Measurements from ENCODE around the gene CBFA2T2. TPM values are rescaled to one million over a fixed set of nuclear protein-coding genes. Genes with fewer than 3 reads are reported as not detected.

The CBFA2T2 gene
- total and polyA plus RNA-seq, 2 of the 4 experiments (the other 2 are of a cell fraction), result 3.8 to 6.2 TPM

- CTCF ChIA-PET, result interaction anchor here (0.6 to 0.7 kb wide), 2 partner anchors 49 to 91 kb away, joined by 3 to 6 read pairs; no protein-coding TSS in a partner anchor
- H3K4me3 ChIP-seq (ENCODE audit: insufficient read depth, low read depth, low read length), result no peak overlapping the region
- no CpG with 5 or more reads among the region's 6 CpGs for WGBS, 2 experiments (ENCODE audit: extremely low coverage in 2 of 2, insufficient read length in 1 of 2)
These were observed 13.7 kb downstream of the CBFA2T2 start for GRCh38 chr20:33503564-33503963.

More at GRCh38 chr20:33503564-33503963, 13.7 kb downstream of the CBFA2T2 start:
- H2AFZ ChIP-seq (replicated peaks; ENCODE audit: low read length, poor library complexity), result no peak overlapping the region
- DNase-seq, result no peak
- no peak overlapping the region for H3K56ac ChIP-seq (ENCODE audit: extremely low read depth, insufficient read depth, low read length)
- POLR2A ChIA-PET (ENCODE audit: unreplicated experiment), result interaction anchor here (0.7 kb wide), 1 partner anchor 131 kb away, joined by 5 read pairs; no protein-coding TSS in a partner anchor
- H3K18ac ChIP-seq (ENCODE audit: low read depth, low read length), result no peak overlapping the region
- no peak overlapping the region for H4K91ac ChIP-seq (ENCODE audit: insufficient read depth, low read depth, low read length)
- no peak overlapping the region for H2AK9ac ChIP-seq (replicated peaks; ENCODE audit: low read depth, low read length, poor library complexity)
- H3K23ac ChIP-seq (ENCODE audit: low read depth, low read length), result no peak overlapping the region
- H2BK20ac ChIP-seq (ENCODE audit: low read depth, low read length), result no peak overlapping the region
- no TSS peak for BruUV-seq (replicated peaks)
- no peak overlapping the region for H3K4ac ChIP-seq (ENCODE audit: low read depth, low read length)
- no peak overlapping the region for H2BK120ac ChIP-seq (ENCODE audit: low read depth, low read length)
- no peak overlapping the region for H2BK5ac ChIP-seq (ENCODE audit: low read depth, low read length, poor library complexity, severe bottlenecking)
- in situ Hi-C loops (cut with MboI; ENCODE audit: low sequenced_read_pairs) (no loop called here), dilution Hi-C loops (cut with HindIII; ENCODE audit: low sequenced_read_pairs, unreplicated experiment) (no loop called here), intact Hi-C loops (cut with micrococcal nuclease) (no loop called here)
- no peak overlapping the region for H4K5ac ChIP-seq (ENCODE audit: low read depth, low read length)
- no peak overlapping the region for H2AK5ac ChIP-seq (ENCODE audit: low read depth, low read length)
- no peak overlapping the region for H4K8ac ChIP-seq (ENCODE audit: low read depth in 2 of 2, low read length in 2 of 2)
- H3K9me3 ChIP-seq (ENCODE audit: control insufficient read depth, insufficient read depth, low read length), result no peaks in the 10 kb centered on the region
- H3K9me1 ChIP-seq (ENCODE audit: insufficient read depth, low read length), result 0 out of 2 replicates have a peak, but pooled peaks cover 2% of the 10 kb centered on the region
- no peak for ATAC-seq (ENCODE audit: low read depth)
- H2BK15ac ChIP-seq (ENCODE audit: low read depth, low read length), result no peak overlapping the region
- TF ChIP-seq MXI1 (IDR thresholded peaks at IDR 0.05; ENCODE audit: borderline replicate concordance, low read depth, low read length), result no peak
- TF ChIP-seq CHD1 (IDR thresholded peaks at IDR 0.05; ENCODE audit: low read depth, low read length), result no peak
- TF ChIP-seq RCOR1 (IDR thresholded peaks at IDR 0.05; ENCODE audit: insufficient replicate concordance, low read length), result no peak
- TF ChIP-seq POLR2A (IDR thresholded peaks at IDR 0.05; ENCODE audit: low read depth, low read length), result no peak
- TF ChIP-seq, protein P1, sequence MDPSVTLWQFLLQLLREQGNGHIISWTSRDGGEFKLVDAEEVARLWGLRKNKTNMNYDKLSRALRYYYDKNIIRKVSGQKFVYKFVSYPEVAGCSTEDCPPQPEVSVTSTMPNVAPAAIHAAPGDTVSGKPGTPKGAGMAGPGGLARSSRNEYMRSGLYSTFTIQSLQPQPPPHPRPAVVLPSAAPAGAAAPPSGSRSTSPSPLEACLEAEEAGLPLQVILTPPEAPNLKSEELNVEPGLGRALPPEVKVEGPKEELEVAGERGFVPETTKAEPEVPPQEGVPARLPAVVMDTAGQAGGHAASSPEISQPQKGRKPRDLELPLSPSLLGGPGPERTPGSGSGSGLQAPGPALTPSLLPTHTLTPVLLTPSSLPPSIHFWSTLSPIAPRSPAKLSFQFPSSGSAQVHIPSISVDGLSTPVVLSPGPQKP (IDR thresholded peaks at IDR 0.05; ENCODE audit: borderline replicate concordance, low read depth, low read length), result no peak
- TF ChIP-seq, protein P2, sequence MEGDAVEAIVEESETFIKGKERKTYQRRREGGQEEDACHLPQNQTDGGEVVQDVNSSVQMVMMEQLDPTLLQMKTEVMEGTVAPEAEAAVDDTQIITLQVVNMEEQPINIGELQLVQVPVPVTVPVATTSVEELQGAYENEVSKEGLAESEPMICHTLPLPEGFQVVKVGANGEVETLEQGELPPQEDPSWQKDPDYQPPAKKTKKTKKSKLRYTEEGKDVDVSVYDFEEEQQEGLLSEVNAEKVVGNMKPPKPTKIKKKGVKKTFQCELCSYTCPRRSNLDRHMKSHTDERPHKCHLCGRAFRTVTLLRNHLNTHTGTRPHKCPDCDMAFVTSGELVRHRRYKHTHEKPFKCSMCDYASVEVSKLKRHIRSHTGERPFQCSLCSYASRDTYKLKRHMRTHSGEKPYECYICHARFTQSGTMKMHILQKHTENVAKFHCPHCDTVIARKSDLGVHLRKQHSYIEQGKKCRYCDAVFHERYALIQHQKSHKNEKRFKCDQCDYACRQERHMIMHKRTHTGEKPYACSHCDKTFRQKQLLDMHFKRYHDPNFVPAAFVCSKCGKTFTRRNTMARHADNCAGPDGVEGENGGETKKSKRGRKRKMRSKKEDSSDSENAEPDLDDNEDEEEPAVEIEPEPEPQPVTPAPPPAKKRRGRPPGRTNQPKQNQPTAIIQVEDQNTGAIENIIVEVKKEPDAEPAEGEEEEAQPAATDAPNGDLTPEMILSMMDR (conservative IDR thresholded peaks at IDR 0.05; ENCODE audit: low read depth, low read length), result no peak
- no peak for TF ChIP-seq RAD21 (IDR thresholded peaks at IDR 0.05; ENCODE audit: low read length)
- no peak for TF ChIP-seq BHLHE40 (IDR thresholded peaks at IDR 0.05; ENCODE audit: low read depth, low read length)
- TF ChIP-seq, protein P3, sequence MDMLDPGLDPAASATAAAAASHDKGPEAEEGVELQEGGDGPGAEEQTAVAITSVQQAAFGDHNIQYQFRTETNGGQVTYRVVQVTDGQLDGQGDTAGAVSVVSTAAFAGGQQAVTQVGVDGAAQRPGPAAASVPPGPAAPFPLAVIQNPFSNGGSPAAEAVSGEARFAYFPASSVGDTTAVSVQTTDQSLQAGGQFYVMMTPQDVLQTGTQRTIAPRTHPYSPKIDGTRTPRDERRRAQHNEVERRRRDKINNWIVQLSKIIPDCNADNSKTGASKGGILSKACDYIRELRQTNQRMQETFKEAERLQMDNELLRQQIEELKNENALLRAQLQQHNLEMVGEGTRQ (IDR thresholded peaks at IDR 0.05; ENCODE audit: low read depth, low read length), result no peak
- TF ChIP-seq MAZ (IDR thresholded peaks at IDR 0.05; ENCODE audit: borderline replicate concordance, low read depth, low read length), result no peak
- TF ChIP-seq NFE2L2 (IDR thresholded peaks at IDR 0.05; ENCODE audit: low read depth, low read length), result no peak
- no peak for TF ChIP-seq SMC3 (IDR thresholded peaks at IDR 0.05; ENCODE audit: low read depth, low read length)
- no peak for TF ChIP-seq CEBPB (IDR thresholded peaks at IDR 0.05; ENCODE audit: low read depth, low read length)
- no peaks in the 10 kb centered on the region for H3K27me3 ChIP-seq (ENCODE audit: control insufficient read depth, insufficient read depth, low read length)
- 0 out of 2 replicates have a peak, but pooled peaks cover 1% of the 10 kb centered on the region for H3K36me3 ChIP-seq (ENCODE audit: control insufficient read depth, insufficient read depth, low read length)
- H3K14ac ChIP-seq (replicated peaks; ENCODE audit: low read depth, low read length), result no peak overlapping the region
- H3K79me1 ChIP-seq (ENCODE audit: low read depth in 1 of 2, low read length in 2 of 2), result peaks cover 22 to 39% of the 10 kb centered on the region in 2 experiments
- peaks cover 9% of the 10 kb centered on the region for H4K20me1 ChIP-seq (ENCODE audit: insufficient read depth, low read length)
- no peak overlapping the region for H3K4me2 ChIP-seq (ENCODE audit: low read depth, low read length)
- no peak overlapping the region for H3K27ac ChIP-seq (ENCODE audit: insufficient read depth, low read length)
- no peak overlapping the region for H3K9ac ChIP-seq (ENCODE audit: low read depth, low read length)
- no peaks in the 10 kb centered on the region for H3K4me1 ChIP-seq (ENCODE audit: control insufficient read depth, insufficient read depth, low read length)

Measured in IMR-90 (cell line).